A549 (cell line): Measurements from ENCODE around the gene COBLL1.

Source experiments
- CBX8 ChIP-seq: fragments of 200-600 bp; sonication (generic); IDR thresholded peaks from 2 replicates; pipeline ENCODE4 v1.6.1; 2016
- ELK1 ChIP-seq: fragments of 150-350 bp; IDR thresholded peaks from 2 replicates; pipeline ENCODE4 v1.6.1; 2014; ENCODE audit warnings: low read depth, mild to moderate bottlenecking, low read length
- HDAC2 ChIP-seq: fragments of 200-600 bp; sonication (generic); IDR thresholded peaks from 2 replicates; pipeline ENCODE4 v1.6.1; 2016
- PHF8 ChIP-seq: fragments of 200-600 bp; sonication (generic); IDR thresholded peaks from 2 replicates; pipeline ENCODE4 v1.6.1; 2016; ENCODE audit warnings: low read depth, mild to moderate bottlenecking, antibody characterized with exemption, moderate library complexity, borderline replicate concordance

GRCh38 chr2:164881524-164881923, 39.9 kb upstream of the COBLL1 start:
- TF ChIP-seq ELK1 (no peak), HDAC2 (no peak), CBX8 (no peak), PHF8 (no peak)
